ENCODE measurements around the gene NKD2. TPM values are rescaled to one million over a fixed set of nuclear protein-coding genes. Genes with fewer than 3 reads are reported as not detected.

The NKD2 gene
- total RNA-seq, 1 donor from 2014 or later, result 1.8 TPM

GRCh38 chr5:1052641-1053390 is 44.2 kb downstream of the NKD2 start:
- Mint-ChIP-seq H3K27me3 (ENCODE audit: unreplicated experiment) (peaks cover 4% of the 10 kb centered on the region), H3K27ac (ENCODE audit: unreplicated experiment) (no peak overlapping the region), H3K4me1 (ENCODE audit: unreplicated experiment) (no peaks in the 10 kb centered on the region), H3K36me3 (ENCODE audit: low read depth, unreplicated experiment) (peaks cover 11% of the 10 kb centered on the region), H3K9me3 (ENCODE audit: unreplicated experiment) (no peaks in the 10 kb centered on the region), H3K4me3 (ENCODE audit: unreplicated experiment) (no peak overlapping the region)
- TF ChIP-seq CTCF (IDR thresholded peaks at IDR 0.05; ENCODE audit: unreplicated experiment), result no peak
- DNase-seq (ENCODE audit: low spot score), result no peak

GRCh38 chr5:1053391-1054017 is 44.9 kb downstream of the NKD2 start:
- H3K4me3 Mint-ChIP-seq (ENCODE audit: unreplicated experiment), result no peak overlapping the region
- H3K27me3 Mint-ChIP-seq (ENCODE audit: unreplicated experiment), result peaks cover 3% of the 10 kb centered on the region
- H3K4me1 Mint-ChIP-seq (ENCODE audit: unreplicated experiment), result no peaks in the 10 kb centered on the region
- peaks cover 7% of the 10 kb centered on the region for H3K36me3 Mint-ChIP-seq (ENCODE audit: low read depth, unreplicated experiment)
- H3K9me3 Mint-ChIP-seq (ENCODE audit: unreplicated experiment), result no peaks in the 10 kb centered on the region
- no peak overlapping the region for H3K27ac Mint-ChIP-seq (ENCODE audit: unreplicated experiment)
- TF ChIP-seq CTCF (IDR thresholded peaks at IDR 0.05; ENCODE audit: unreplicated experiment), result no peak
- DNase-seq (ENCODE audit: low spot score), result no peak

GRCh38 chr5:1054018-1054798 is 45.6 kb downstream of the NKD2 start:
- Mint-ChIP-seq H3K4me3 (ENCODE audit: unreplicated experiment) (no peak overlapping the region), H3K9me3 (ENCODE audit: unreplicated experiment) (no peaks in the 10 kb centered on the region), H3K4me1 (ENCODE audit: unreplicated experiment) (no peaks in the 10 kb centered on the region), H3K36me3 (ENCODE audit: low read depth, unreplicated experiment) (peaks cover 6% of the 10 kb centered on the region), H3K27me3 (ENCODE audit: unreplicated experiment) (peaks cover 1% of the 10 kb centered on the region), H3K27ac (ENCODE audit: unreplicated experiment) (no peak overlapping the region)
- no peak for TF ChIP-seq CTCF (IDR thresholded peaks at IDR 0.05; ENCODE audit: unreplicated experiment)
- no peak for DNase-seq (ENCODE audit: low spot score)

- no peaks in the 10 kb centered on the region for H3K4me1 Mint-ChIP-seq (ENCODE audit: unreplicated experiment)
- H3K36me3 Mint-ChIP-seq (ENCODE audit: low read depth, unreplicated experiment), result peaks cover 6% of the 10 kb centered on the region
- no peaks in the 10 kb centered on the region for H3K9me3 Mint-ChIP-seq (ENCODE audit: unreplicated experiment)
- no peak for TF ChIP-seq CTCF (IDR thresholded peaks at IDR 0.05; ENCODE audit: unreplicated experiment)
- peaks cover 1% of the 10 kb centered on the region for H3K27me3 Mint-ChIP-seq (ENCODE audit: unreplicated experiment)
- H3K4me3 Mint-ChIP-seq (ENCODE audit: unreplicated experiment), result peak overlapping the region; percentile 11
- DNase-seq (ENCODE audit: low spot score), result no peak
- no peak overlapping the region for H3K27ac Mint-ChIP-seq (ENCODE audit: unreplicated experiment)
Measured at GRCh38 chr5:1054799-1055775, 46.5 kb downstream of the NKD2 start.
